ENCODE measurements around the gene BMP2.
A peak's percentile ranks its signal among the peaks of the same experiment; 100 is the strongest.

BMP2 gene

DNA sequence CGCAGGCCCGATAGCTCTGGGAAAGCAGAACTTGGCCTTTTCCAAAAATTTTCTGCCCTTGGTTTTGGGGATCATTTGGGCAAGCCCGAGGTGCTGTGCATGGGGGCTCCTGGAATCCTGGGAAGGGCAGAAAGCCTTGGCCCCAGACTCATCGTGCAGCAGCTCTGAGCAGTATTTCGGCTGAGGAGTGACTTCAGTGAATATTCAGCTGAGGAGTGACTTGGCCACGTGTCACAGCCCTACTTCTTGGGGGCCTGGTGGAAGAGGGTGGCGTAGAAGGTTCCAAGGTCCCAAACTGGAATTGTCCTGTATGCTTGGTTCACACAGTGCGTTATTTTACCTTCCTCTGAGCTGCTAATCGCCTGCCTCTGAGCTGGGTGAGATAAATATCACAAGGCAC is 1.1 kb upstream of the BMP2 start:
- H3K27ac ChIP-seq: no peak overlapping the region
- DNase-seq (ENCODE audit: low read depth, low spot score): no peak

GRCh38 chr20:6767126-6767535 is 355 bp upstream of the BMP2 start:
- H3K27ac ChIP-seq: peak overlapping the region; percentile 46

DNA sequence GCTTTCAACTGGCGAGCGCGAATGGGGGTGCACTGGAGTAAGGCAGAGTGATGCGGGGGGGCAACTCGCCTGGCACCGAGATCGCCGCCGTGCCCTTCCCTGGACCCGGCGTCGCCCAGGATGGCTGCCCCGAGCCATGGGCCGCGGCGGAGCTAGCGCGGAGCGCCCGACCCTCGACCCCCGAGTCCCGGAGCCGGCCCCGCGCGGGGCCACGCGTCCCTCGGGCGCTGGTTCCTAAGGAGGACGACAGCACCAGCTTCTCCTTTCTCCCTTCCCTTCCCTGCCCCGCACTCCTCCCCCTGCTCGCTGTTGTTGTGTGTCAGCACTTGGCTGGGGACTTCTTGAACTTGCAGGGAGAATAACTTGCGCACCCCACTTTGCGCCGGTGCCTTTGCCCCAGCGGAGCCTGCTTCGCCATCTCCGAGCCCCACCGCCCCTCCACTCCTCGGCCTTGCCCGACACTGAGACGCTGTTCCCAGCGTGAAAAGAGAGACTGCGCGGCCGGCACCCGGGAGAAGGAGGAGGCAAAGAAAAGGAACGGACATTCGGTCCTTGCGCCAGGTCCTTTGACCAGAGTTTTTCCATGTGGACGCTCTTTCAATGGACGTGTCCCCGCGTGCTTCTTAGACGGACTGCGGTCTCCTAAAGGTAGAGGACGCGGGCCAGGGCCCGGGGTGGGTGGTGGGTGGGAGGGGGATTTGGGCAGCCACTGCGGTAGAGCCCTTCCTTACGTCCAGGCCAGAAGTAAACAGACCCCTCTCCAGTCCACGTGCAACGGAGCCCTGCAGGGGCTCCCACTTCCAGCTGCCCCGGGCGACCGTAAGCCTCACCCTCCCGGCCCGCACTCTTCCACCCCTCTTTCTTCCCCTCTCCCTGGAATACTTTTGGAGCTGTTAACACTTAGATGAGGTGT is 998 bp downstream of the BMP2 start:
- no peak for DNase-seq (ENCODE audit: low read depth, low spot score)
- H3K27ac ChIP-seq: peak overlapping the region; percentile 46

More at GRCh38 chr20:6767126-6767535, 355 bp upstream of the BMP2 start:
- DNase-seq (ENCODE audit: low read depth, low spot score): no peak

DNA sequence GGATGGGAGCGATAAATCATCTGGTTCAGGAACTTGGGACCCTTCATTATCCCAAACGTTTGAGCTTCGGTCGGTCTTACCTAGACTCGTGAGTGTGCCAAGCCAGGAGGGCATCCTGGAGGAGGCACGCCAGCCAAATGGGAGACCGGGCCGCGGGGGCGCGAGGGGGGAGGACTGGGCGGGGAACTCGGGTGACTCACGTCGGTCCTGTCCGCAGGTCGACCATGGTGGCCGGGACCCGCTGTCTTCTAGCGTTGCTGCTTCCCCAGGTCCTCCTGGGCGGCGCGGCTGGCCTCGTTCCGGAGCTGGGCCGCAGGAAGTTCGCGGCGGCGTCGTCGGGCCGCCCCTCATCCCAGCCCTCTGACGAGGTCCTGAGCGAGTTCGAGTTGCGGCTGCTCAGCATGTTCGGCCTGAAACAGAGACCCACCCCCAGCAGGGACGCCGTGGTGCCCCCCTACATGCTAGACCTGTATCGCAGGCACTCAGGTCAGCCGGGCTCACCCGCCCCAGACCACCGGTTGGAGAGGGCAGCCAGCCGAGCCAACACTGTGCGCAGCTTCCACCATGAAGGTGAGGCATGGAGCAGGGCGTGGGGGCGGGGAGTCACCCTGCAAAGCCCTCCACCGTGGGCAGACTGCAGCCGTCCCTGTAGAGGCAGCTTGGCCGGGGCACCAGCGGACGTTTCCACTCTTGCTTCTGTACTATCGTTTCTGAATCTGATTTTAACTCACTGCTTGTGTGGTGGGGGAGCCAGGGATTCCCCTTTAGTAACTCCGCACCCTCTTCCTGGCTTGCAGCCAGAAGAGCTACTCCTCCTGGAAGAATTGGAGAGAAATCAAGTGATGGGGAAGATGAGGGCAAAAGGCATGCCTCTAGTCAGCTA is 2.7 kb downstream of the BMP2 start:
- no peak for DNase-seq (ENCODE audit: low read depth, low spot score)
- H3K27ac ChIP-seq: no peak overlapping the region

- DNase-seq (ENCODE audit: low read depth, low spot score): no peak
- H3K27ac ChIP-seq: no peak overlapping the region
Observed at GRCh38 chr20:6770786-6771100, 3.3 kb downstream of the BMP2 start.

GRCh38 chr20:6780433-6781190 is 13.1 kb downstream of the BMP2 start:
- no peak for DNase-seq (ENCODE audit: low read depth, low spot score)
- no peak overlapping the region for H3K27ac ChIP-seq

GRCh38 chr20:6783752-6784151 is 16.3 kb downstream of the BMP2 start:
- no peak overlapping the region for H3K27ac ChIP-seq
- DNase-seq (ENCODE audit: low read depth, low spot score): no peak

GRCh38 chr20:6784210-6784631 is 16.7 kb downstream of the BMP2 start:
- DNase-seq (ENCODE audit: low read depth, low spot score): no peak
- no peak overlapping the region for H3K27ac ChIP-seq

- no peak overlapping the region for H3K27ac ChIP-seq
- no peak for DNase-seq (ENCODE audit: low read depth, low spot score)
Observed at GRCh38 chr20:6784767-6785166, 17.3 kb downstream of the BMP2 start.

GRCh38 chr20:6786548-6786947 is 19.1 kb downstream of the BMP2 start:
- no peak for DNase-seq (ENCODE audit: low read depth, low spot score)
- no peak overlapping the region for H3K27ac ChIP-seq

DNA sequence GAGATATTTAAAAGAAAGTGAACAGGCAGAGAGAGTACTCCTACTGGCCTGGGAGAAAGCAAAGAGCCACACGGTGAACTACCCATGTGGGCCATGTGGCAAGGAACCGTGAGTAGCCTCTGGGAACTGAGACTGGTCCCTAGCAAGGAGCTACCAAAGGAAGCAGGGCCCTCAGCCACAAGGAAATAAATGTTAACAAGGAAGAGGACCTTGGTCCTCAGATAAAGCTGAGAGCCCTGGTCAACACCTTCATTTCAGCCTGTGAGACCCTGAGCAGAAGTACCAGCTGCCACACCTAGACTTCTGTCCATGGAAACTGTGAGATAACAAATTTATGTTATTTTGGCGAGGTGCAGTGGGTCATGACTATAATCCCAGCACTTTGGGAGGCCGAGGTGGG is 25.3 kb downstream of the BMP2 start:
- no peak for DNase-seq (ENCODE audit: low read depth, low spot score)

DNA sequence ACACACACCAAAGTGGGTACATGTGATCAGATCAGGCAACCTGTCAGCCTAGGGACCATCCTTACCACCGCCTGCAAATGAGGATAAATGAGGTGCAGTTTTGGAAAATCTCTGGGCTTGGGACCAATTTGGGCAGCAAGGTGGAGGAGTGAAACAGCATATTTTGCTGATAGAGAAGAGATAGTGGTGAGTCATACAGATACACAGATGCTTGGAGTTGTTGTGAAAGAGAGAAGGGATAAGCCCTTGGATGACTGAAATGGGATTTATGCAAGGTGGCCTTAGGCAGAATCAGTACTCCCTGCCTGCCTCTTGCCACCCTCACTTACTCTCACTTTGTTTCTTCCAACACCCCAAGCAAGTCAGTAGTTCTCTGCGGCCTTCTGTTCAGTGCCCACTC is 34.7 kb downstream of the BMP2 start:
- H3K27ac ChIP-seq: no peak overlapping the region
- DNase-seq (ENCODE audit: low read depth, low spot score): no peak

More for the DNA sequence above, 25.3 kb downstream of the BMP2 start:
- H3K27ac ChIP-seq: no peak overlapping the region

- H3K27ac ChIP-seq: no peak overlapping the region
- no peak for DNase-seq (ENCODE audit: low read depth, low spot score)
Observed at GRCh38 chr20:6806275-6806674, 38.8 kb downstream of the BMP2 start.

GRCh38 chr20:6811262-6812035 is 44.0 kb downstream of the BMP2 start:
- no peak for DNase-seq (ENCODE audit: low read depth, low spot score)
- no peak overlapping the region for H3K27ac ChIP-seq

GRCh38 chr20:6812530-6812929 is 45.0 kb downstream of the BMP2 start:
- no peak overlapping the region for H3K27ac ChIP-seq
- DNase-seq (ENCODE audit: low read depth, low spot score): no peak

DNA sequence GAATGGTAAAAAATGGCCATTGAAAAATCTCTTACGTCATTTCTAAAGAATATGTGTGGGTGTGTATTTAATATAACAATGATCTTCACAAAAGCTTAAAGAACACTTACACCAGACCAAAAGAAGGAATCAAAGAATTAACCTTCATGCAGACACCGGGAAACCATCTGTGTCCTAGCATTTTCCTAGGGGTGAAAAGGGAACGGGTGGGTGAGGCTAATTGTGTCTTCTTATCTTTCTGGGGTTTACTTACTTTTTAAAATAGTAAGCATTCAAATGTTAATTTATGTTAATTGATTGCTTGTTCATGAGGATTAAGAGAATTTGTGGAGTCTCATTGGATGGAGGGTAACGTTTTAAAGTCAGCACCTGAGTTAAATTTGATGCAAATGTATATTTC is 47.5 kb downstream of the BMP2 start:
- DNase-seq (ENCODE audit: low read depth, low spot score): no peak
- H3K27ac ChIP-seq: no peak overlapping the region

GRCh38 chr20:6818033-6818808 is 50.7 kb downstream of the BMP2 start:
- H3K27ac ChIP-seq: no peak overlapping the region
- no peak for DNase-seq (ENCODE audit: low read depth, low spot score)

DNA sequence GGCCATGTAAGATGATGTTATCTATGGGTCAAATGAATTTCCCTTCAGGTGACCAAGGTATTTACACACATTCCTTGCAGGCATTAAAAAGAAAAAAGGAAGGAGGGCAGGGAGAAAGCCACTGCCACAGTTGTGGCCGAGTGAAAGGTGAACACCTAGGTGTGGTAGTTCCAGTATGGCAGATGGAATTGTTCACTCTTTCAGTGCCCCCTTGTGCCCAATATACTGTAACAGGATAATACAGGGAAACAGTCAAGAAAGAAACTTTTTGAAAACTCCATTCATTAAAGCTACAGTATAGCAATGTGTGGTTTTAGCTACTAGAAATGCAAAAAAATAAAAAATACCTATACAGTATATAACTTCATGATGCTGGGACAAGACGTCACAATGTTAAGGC is 52.1 kb downstream of the BMP2 start:
- H3K27ac ChIP-seq: no peak overlapping the region
- DNase-seq (ENCODE audit: low read depth, low spot score): no peak

DNA sequence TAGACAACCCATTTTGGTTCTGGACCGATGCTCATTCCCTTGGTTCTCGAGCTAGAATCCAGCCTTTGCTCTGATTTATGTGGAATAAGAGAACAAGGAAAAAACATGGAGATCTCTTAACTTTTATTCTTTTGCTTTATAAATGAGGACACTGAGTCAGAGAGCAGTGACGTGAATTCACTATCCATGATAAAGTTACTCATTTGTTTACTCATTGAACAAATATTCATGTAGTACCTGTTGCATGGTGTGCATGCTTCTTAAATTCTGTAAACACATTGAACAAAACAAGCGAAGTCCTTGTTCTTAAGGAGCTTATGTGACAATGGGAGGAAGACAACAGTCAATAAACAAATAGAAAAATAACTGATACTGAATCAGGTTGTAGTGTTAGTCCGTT is 56.9 kb downstream of the BMP2 start:
- no peak for DNase-seq (ENCODE audit: low read depth, low spot score)
- peak overlapping the region; percentile 11 for H3K27ac ChIP-seq

Data from epithelial cell of prostate (primary cell).